Measurements from ENCODE around the gene FMN1. TPM values are rescaled to one million over a fixed set of nuclear protein-coding genes. Genes with fewer than 3 reads are reported as not detected.

FMN1 gene
- polyA plus RNA-seq, 1 donor from 2014 or later, result 0.40 TPM

GRCh38 chr15:32790352-32790999 is 404.0 kb downstream of the FMN1 start:
- Histone ChIP-seq H2AFZ (ENCODE audit: low read depth, low read length) (no peak overlapping the region), H3K27ac (ENCODE audit: low read length) (no peak overlapping the region), H3K9ac (ENCODE audit: low read length) (no peak overlapping the region), H3K9me2 (ENCODE audit: insufficient read depth, low read length) (no peaks in the 10 kb centered on the region), H3K4me2 (ENCODE audit: low read length) (no peak overlapping the region), H3K27me3 (ENCODE audit: insufficient read depth, low read depth, low read length) (no peaks in the 10 kb centered on the region), H3K9me3 (ENCODE audit: low read length) (no peaks in the 10 kb centered on the region), H3F3A (ENCODE audit: insufficient read depth, low read length, poor library complexity, severe bottlenecking) (no peaks in the 10 kb centered on the region), H4K20me1 (ENCODE audit: insufficient read depth) (no peaks in the 10 kb centered on the region), H3K36me3 (ENCODE audit: insufficient read depth, low read length) (no peaks in the 10 kb centered on the region), H3K4me3 (ENCODE audit: low read length) (no peak overlapping the region), H3K79me2 (replicated peaks; ENCODE audit: insufficient read depth, low read length) (no peaks in the 10 kb centered on the region)
- TF ChIP-seq EP300 (conservative IDR thresholded peaks at IDR 0.05; ENCODE audit: poor library complexity, severe bottlenecking) (no peak), POLR2AphosphoS5 (IDR thresholded peaks at IDR 0.05) (no peak), RAD21 (conservative IDR thresholded peaks at IDR 0.05) (no peak), REST (IDR thresholded peaks at IDR 0.05; ENCODE audit: borderline replicate concordance) (no peak), CTCF (IDR thresholded peaks at IDR 0.05; ENCODE audit: poor library complexity, severe bottlenecking) (no peak), SMC3 (conservative IDR thresholded peaks at IDR 0.05; ENCODE audit: poor library complexity) (no peak), EZH2 (IDR thresholded peaks at IDR 0.05; ENCODE audit: borderline replicate concordance, insufficient read depth, low read length, poor library complexity, severe bottlenecking) (no peak), TAF1 (IDR thresholded peaks at IDR 0.05; ENCODE audit: low read depth) (no peak), MXI1 (conservative IDR thresholded peaks at IDR 0.05; ENCODE audit: poor library complexity, severe bottlenecking) (no peak)

- Histone ChIP-seq H3K79me2 (replicated peaks; ENCODE audit: insufficient read depth, low read length) (no peaks in the 10 kb centered on the region), H3K4me3 (ENCODE audit: low read length) (no peak overlapping the region), H3K9me2 (ENCODE audit: insufficient read depth, low read length) (no peaks in the 10 kb centered on the region), H4K20me1 (ENCODE audit: insufficient read depth) (no peaks in the 10 kb centered on the region), H3K9ac (ENCODE audit: low read length) (no peak overlapping the region), H3F3A (ENCODE audit: insufficient read depth, low read length, poor library complexity, severe bottlenecking) (no peaks in the 10 kb centered on the region), H3K4me2 (ENCODE audit: low read length) (no peak overlapping the region), H3K9me3 (ENCODE audit: low read length) (no peaks in the 10 kb centered on the region), H3K27me3 (ENCODE audit: insufficient read depth, low read depth, low read length) (no peaks in the 10 kb centered on the region), H2AFZ (ENCODE audit: low read depth, low read length) (no peak overlapping the region), H3K36me3 (ENCODE audit: insufficient read depth, low read length) (no peaks in the 10 kb centered on the region), H3K27ac (ENCODE audit: low read length) (no peak overlapping the region)
- TF ChIP-seq EP300 (conservative IDR thresholded peaks at IDR 0.05; ENCODE audit: poor library complexity, severe bottlenecking) (no peak), REST (IDR thresholded peaks at IDR 0.05; ENCODE audit: borderline replicate concordance) (no peak), MXI1 (conservative IDR thresholded peaks at IDR 0.05; ENCODE audit: poor library complexity, severe bottlenecking) (no peak), CTCF (IDR thresholded peaks at IDR 0.05; ENCODE audit: poor library complexity, severe bottlenecking) (no peak), SMC3 (conservative IDR thresholded peaks at IDR 0.05; ENCODE audit: poor library complexity) (no peak), POLR2AphosphoS5 (IDR thresholded peaks at IDR 0.05) (no peak), RAD21 (conservative IDR thresholded peaks at IDR 0.05) (no peak), EZH2 (IDR thresholded peaks at IDR 0.05; ENCODE audit: borderline replicate concordance, insufficient read depth, low read length, poor library complexity, severe bottlenecking) (no peak), TAF1 (IDR thresholded peaks at IDR 0.05; ENCODE audit: low read depth) (no peak)
These were observed 406.6 kb downstream of the FMN1 start for GRCh38 chr15:32787949-32788348.
